Fibroblast of skin of scalp (primary cell): ENCODE results near the gene NCK2.

Experiments used
- DNase-seq: peaks from one replicate; pipeline ENCODE4 v3.0.0-alpha.2; 2013

NCK2 gene

GRCh38 chr2:105932582-105932981, 187.9 kb downstream of the NCK2 start:
- no peak for DNase-seq

GRCh38 chr2:105933906-105934305, 189.2 kb downstream of the NCK2 start:
- no peak for DNase-seq

GRCh38 chr2:105934467-105934866, 189.8 kb downstream of the NCK2 start:
- DNase-seq: no peak

- DNase-seq: no peak
Measured at GRCh38 chr2:105935063-105935462, 190.4 kb downstream of the NCK2 start.

- no peak for DNase-seq
Measured at GRCh38 chr2:105936954-105937353, 192.2 kb downstream of the NCK2 start.

DNA sequence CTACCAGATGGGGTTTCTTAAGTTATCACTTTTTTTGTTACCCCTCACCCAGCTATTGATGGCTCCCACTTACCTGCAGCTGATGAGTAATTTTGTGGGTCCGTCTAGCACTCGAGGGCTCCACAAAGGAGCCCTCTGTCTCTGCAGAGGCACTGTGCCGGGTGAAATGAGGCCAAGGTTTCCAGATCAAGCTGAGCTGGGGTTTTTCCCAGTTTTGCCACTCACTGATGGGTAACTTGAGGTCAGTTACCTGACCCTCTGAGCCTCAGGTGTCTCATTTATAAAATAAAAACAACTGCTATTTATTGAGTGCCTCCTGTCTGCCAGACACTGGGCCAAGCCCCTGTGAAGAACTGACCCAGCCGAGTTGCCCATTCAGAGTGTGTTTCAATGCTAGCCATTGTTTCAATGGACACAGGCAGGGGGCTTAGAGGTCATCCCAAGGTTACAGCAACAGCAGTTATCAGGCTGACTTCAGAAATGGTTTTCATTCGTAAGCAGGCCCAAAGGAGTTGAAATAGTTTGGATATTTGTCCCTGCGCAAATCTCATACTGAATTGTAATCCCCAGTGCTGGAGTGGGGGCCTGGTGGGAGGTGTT, 192.9 kb downstream of the NCK2 start:
- no peak for DNase-seq
